Raji (cell line): ENCODE measurements around the gene SPECC1L.

Experiments
- POLR2A ChIP-seq: IDR thresholded peaks from 2 replicates; pipeline ENCODE4 v1.6.1; 2011; ENCODE audit warnings: low read depth, low read length, control low read depth; ENCODE audit not compliant: insufficient read depth

Gene SPECC1L

GRCh38 chr22:24440718-24441405 is 170.2 kb downstream of the SPECC1L start:
- TF ChIP-seq POLR2A: no peak

- TF ChIP-seq POLR2A: no peak
Measured at GRCh38 chr22:24441406-24442351, 171.0 kb downstream of the SPECC1L start.

- no peak for TF ChIP-seq POLR2A
Measured at GRCh38 chr22:24442352-24442744, 171.7 kb downstream of the SPECC1L start.

- no peak for TF ChIP-seq POLR2A
Measured at GRCh38 chr22:24443668-24444067, 173.0 kb downstream of the SPECC1L start.

GRCh38 chr22:24444251-24444650 is 173.6 kb downstream of the SPECC1L start:
- no peak for TF ChIP-seq POLR2A

GRCh38 chr22:24444729-24445466 is 174.3 kb downstream of the SPECC1L start:
- no peak for TF ChIP-seq POLR2A

- no peak for TF ChIP-seq POLR2A
Measured at GRCh38 chr22:24445481-24446259, 175.0 kb downstream of the SPECC1L start.

GRCh38 chr22:24446260-24446611 is 175.6 kb downstream of the SPECC1L start:
- no peak for TF ChIP-seq POLR2A

- no peak for TF ChIP-seq POLR2A
Measured at GRCh38 chr22:24450610-24451009, 180.0 kb downstream of the SPECC1L start.

- no peak for TF ChIP-seq POLR2A
Measured at GRCh38 chr22:24451162-24451561, 180.5 kb downstream of the SPECC1L start.

GRCh38 chr22:24453853-24454252 is 183.2 kb downstream of the SPECC1L start:
- no peak for TF ChIP-seq POLR2A

- TF ChIP-seq POLR2A: no peak
Measured at GRCh38 chr22:24455039-24455438, 184.4 kb downstream of the SPECC1L start.

GRCh38 chr22:24455751-24456426 is 185.3 kb downstream of the SPECC1L start:
- no peak for TF ChIP-seq POLR2A

GRCh38 chr22:24457894-24458420 is 187.3 kb downstream of the SPECC1L start:
- TF ChIP-seq POLR2A: no peak
